ENCODE data around the gene ACP7. TPM values are rescaled to one million over a fixed set of nuclear protein-coding genes. Genes with fewer than 3 reads are reported as not detected.

ACP7 gene
- total RNA-seq, 1 experiment from 2014 or later: 0.15 TPM

DNA sequence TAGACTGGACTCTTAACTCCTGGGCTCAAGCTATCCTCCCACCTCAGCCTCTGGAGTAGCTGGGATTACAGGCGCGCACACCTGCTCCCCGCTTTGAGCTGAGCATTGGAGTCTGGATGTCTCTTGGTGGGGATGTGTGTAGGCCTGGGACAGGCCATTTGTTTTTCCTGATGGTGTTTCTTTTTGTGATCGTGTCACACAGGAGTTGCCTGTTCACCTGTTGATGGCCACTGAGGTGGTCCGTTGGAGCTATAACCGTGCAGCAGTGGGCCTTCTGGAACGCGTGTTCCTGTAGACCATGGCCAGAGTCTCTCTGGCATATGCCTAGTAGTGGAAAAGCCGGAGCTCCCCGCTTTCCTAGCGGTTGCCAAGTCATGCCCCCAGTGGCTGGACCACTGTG is 44.9 kb downstream of the ACP7 start:
- no peak overlapping the region for H3K18ac ChIP-seq (ENCODE audit: insufficient read length, low read depth, low read length)
- H2BK15ac ChIP-seq (ENCODE audit: low read depth, low read length): no peak overlapping the region
- no peak overlapping the region for H4K8ac ChIP-seq (replicated peaks; ENCODE audit: insufficient read length, low read depth, low read length)
- H3K27ac Mint-ChIP-seq: 0 out of 7 replicates have a peak overlapping the region, but pooled peaks of 1 of the 3 experiments have one; percentile 72
- H3K56ac ChIP-seq (ENCODE audit: insufficient read length, low read depth, low read length): no peak overlapping the region
- no peak overlapping the region for H3K9ac ChIP-seq (ENCODE audit: extremely low read depth, insufficient read length, low read length)
- H4K5ac ChIP-seq (ENCODE audit: insufficient read length, low read depth, low read length): no peak overlapping the region
- no peak overlapping the region for H3K23ac ChIP-seq (ENCODE audit: insufficient read length, low read depth, low read length)
- no peak overlapping the region for H3K14ac ChIP-seq (ENCODE audit: insufficient read depth, low read length)
- H2AFZ ChIP-seq (ENCODE audit: low read length): no peak overlapping the region
- H3K27me3 Mint-ChIP-seq (ENCODE audit: low read depth): no peaks in the 10 kb centered on the region
- no peak overlapping the region for H3K4ac ChIP-seq (ENCODE audit: low read depth, low read length)
- DNase-seq: no peak
- no peak overlapping the region for H3K4me3 Mint-ChIP-seq
- H2BK12ac ChIP-seq (ENCODE audit: insufficient read length, low read depth, low read length): no peak overlapping the region
- H2BK20ac ChIP-seq (ENCODE audit: low read depth, low read length, poor library complexity, severe bottlenecking): no peak overlapping the region
- H3K27ac ChIP-seq (ENCODE audit: insufficient read length, low read depth, low read length): no peak overlapping the region
- no peak overlapping the region for H2AK5ac ChIP-seq (ENCODE audit: insufficient read length, low read length)
- no peak overlapping the region for H3K4me2 ChIP-seq (ENCODE audit: insufficient read depth, insufficient read length, low read length)
- peaks cover 3% of the 10 kb centered on the region; the same call in 1 of the 2 replicates for H3K4me1 ChIP-seq (ENCODE audit: insufficient read depth, low read length)
- no CpG with 5 or more reads among the region's 11 CpGs for WGBS (ENCODE audit: extremely low coverage, insufficient read length, low lambda C conversion rate)
- peaks cover 40% of the 10 kb centered on the region; the same call in 1 of the 2 replicates for H3K79me2 ChIP-seq (ENCODE audit: insufficient read depth, low read length)
- H3K4me1 Mint-ChIP-seq: peaks cover 60 to 76% of the 10 kb centered on the region in 2 experiments
- H3T11ph ChIP-seq (ENCODE audit: low read length): no peak overlapping the region
- no peaks in the 10 kb centered on the region for H3K9me3 ChIP-seq (ENCODE audit: control insufficient read depth, low read depth, low read length)
- no peaks in the 10 kb centered on the region; a peak in 3 of 7 replicates for H3K36me3 Mint-ChIP-seq (ENCODE audit: insufficient read depth in 1 of 3, low read depth in 3 of 3)
- H2BK5ac ChIP-seq (ENCODE audit: insufficient read length, low read length): no peak overlapping the region
- H3K23me2 ChIP-seq (ENCODE audit: insufficient read length, low read depth, low read length, poor library complexity, severe bottlenecking): peaks cover 9% of the 10 kb centered on the region
- no peaks in the 10 kb centered on the region for H3K9me3 Mint-ChIP-seq
- H3K79me1 ChIP-seq (ENCODE audit: insufficient read depth, low read depth, low read length, poor library complexity, severe bottlenecking): peaks cover 5% of the 10 kb centered on the region
- H4K91ac ChIP-seq (ENCODE audit: insufficient read length, low read depth, low read length): no peak overlapping the region
- TF ChIP-seq, protein P1, sequence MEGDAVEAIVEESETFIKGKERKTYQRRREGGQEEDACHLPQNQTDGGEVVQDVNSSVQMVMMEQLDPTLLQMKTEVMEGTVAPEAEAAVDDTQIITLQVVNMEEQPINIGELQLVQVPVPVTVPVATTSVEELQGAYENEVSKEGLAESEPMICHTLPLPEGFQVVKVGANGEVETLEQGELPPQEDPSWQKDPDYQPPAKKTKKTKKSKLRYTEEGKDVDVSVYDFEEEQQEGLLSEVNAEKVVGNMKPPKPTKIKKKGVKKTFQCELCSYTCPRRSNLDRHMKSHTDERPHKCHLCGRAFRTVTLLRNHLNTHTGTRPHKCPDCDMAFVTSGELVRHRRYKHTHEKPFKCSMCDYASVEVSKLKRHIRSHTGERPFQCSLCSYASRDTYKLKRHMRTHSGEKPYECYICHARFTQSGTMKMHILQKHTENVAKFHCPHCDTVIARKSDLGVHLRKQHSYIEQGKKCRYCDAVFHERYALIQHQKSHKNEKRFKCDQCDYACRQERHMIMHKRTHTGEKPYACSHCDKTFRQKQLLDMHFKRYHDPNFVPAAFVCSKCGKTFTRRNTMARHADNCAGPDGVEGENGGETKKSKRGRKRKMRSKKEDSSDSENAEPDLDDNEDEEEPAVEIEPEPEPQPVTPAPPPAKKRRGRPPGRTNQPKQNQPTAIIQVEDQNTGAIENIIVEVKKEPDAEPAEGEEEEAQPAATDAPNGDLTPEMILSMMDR (conservative IDR thresholded peaks at IDR 0.05): no peak
- H2BK120ac ChIP-seq (ENCODE audit: low read depth, low read length, poor library complexity, severe bottlenecking): no peak overlapping the region
- no peaks in the 10 kb centered on the region for H3K27me3 ChIP-seq (ENCODE audit: insufficient read depth, low read length)
- peaks cover 8% of the 10 kb centered on the region for H4K20me1 ChIP-seq (ENCODE audit: control insufficient read depth, insufficient read depth, insufficient read length)

Data from H9 (cell line).